Upper lobe of right lung (tissue), 1 donor: ENCODE results near the gene SUPT20HL2. TPM values are rescaled to one million over a fixed set of nuclear protein-coding genes. Genes with fewer than 3 reads are reported as not detected.

Source experiments
- ATAC-seq: fragments of 200-7000 bp; cut with Tn5 transposase; one replicate; pipeline ENCODE4 v1.9.1; 2020; ENCODE audit warnings: mild to moderate bottlenecking, moderate library complexity
- DNase-seq: peaks from one replicate; pipeline ENCODE4 v3.0.0-alpha.2; 2020
- H3K27ac ChIP-seq: fragments of 200-600 bp; one replicate; pipeline ENCODE4 v1.8.0; 2022
- H3K27me3 ChIP-seq: fragments of 200-600 bp; one replicate; pipeline ENCODE4 v1.8.0; 2022; ENCODE audit warnings: mild to moderate bottlenecking
- H3K36me3 ChIP-seq: fragments of 200-600 bp; one replicate; pipeline ENCODE4 v1.8.0; 2022
- H3K4me1 ChIP-seq: fragments of 200-600 bp; one replicate; pipeline ENCODE4 v1.8.0; 2022
- H3K4me3 ChIP-seq: fragments of 200-600 bp; one replicate; pipeline ENCODE4 v1.8.0; 2022; ENCODE audit warnings: mild to moderate bottlenecking
- H3K9me3 ChIP-seq: fragments of 200-600 bp; one replicate; pipeline ENCODE4 v1.8.0; 2022
- CTCF ChIP-seq: fragments of 200-600 bp; IDR thresholded peaks from one replicate; pipeline ENCODE4 v1.8.0; 2022; ENCODE audit warnings: antibody characterized with exemption
- intact Hi-C: fragments of 100-400 bp; cut with DNase I; formaldehyde crosslinking; loops from one replicate; pipeline ENCODE4 v1.11.0; 2022
- total RNA-seq: library from RNA; stranded (reverse); fragmentation: NEBNext Ultra II Directional; extraction: Animal tissue kit (Norgen Biotek cat#: 25700); gene quantifications from one replicate; pipeline ENCODE4 v1.2.1, GENCODE V29; 2021
- donor health status: DM: no; HTN: yes; CAD: no; lungs with severe emphysema.

Gene SUPT20HL2
- total RNA-seq, 1 donor from 2014 or later = not detected

GRCh38 chrX:24347881-24348280 is 34.0 kb upstream of the SUPT20HL2 start:
- Histone ChIP-seq H3K36me3 (no peaks in the 10 kb centered on the region), H3K4me3 (no peak overlapping the region), H3K9me3 (no peaks in the 10 kb centered on the region), H3K27ac (no peak overlapping the region), H3K4me1 (no peaks in the 10 kb centered on the region), H3K27me3 (no peaks in the 10 kb centered on the region)
- intact Hi-C loops = no loop called here
- DNase-seq (no peak), ATAC-seq (no peak)
- TF ChIP-seq CTCF = no peak

- ATAC-seq = no peak
- intact Hi-C loops = no loop called here
- Histone ChIP-seq H3K9me3 (no peaks in the 10 kb centered on the region), H3K36me3 (no peaks in the 10 kb centered on the region), H3K27me3 (no peaks in the 10 kb centered on the region), H3K4me1 (no peaks in the 10 kb centered on the region), H3K4me3 (no peak overlapping the region), H3K27ac (no peak overlapping the region)
- TF ChIP-seq CTCF = no peak
- no peak for DNase-seq
Measured at GRCh38 chrX:24343719-24344118, 29.9 kb upstream of the SUPT20HL2 start.

DNA sequence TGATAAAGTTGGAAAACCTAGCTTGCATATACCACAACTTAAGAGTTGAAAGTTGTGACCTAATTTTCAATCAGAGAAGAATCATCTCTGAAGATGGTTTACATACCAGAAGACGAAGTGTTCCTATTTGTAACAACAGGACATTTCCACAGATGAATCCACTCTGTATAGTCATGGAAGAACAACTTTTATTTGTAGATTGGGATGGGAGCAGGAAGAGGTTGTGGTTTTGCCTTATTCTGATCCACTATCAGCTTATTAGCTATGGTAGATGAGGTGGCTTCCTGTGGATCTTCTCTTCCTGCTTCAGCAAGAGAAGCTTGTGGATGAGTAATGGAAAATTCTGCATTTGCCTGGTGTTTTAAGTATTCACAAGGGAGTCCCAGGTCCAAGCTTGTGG is 27.9 kb upstream of the SUPT20HL2 start:
- H3K27me3 ChIP-seq = no peaks in the 10 kb centered on the region
- H3K36me3 ChIP-seq = no peaks in the 10 kb centered on the region
- no peaks in the 10 kb centered on the region for H3K4me1 ChIP-seq
- DNase-seq (no peak), ATAC-seq (no peak)
- no peak for TF ChIP-seq CTCF
- no peak overlapping the region for H3K27ac ChIP-seq
- no peaks in the 10 kb centered on the region for H3K9me3 ChIP-seq
- intact Hi-C loops = no loop called here
- no peak overlapping the region for H3K4me3 ChIP-seq

- TF ChIP-seq CTCF = no peak
- no peak overlapping the region for H3K27ac ChIP-seq
Measured at GRCh38 chrX:24340501-24340900, 26.6 kb upstream of the SUPT20HL2 start.

DNA sequence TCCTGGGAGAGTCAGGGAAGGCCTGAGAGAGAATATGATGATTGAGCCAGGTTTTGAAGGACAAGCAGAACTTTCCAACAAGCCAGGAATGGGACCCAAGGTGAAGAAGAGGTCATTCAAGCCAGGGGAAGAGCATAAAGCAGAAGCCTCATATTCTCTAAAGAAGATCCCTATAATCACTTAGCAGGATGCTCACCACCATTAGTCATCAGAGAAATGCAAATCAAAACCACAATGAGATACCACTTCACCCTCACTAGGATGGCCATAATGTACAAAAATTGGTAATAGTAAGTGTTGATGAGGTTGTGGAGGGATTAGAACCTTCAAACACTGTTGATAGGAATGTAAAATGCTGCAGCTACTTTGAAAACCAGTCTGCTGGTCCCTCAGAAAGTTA is 26.0 kb upstream of the SUPT20HL2 start:
- intact Hi-C loops = no loop called here
- H3K27me3 ChIP-seq = no peaks in the 10 kb centered on the region
- no peaks in the 10 kb centered on the region for H3K36me3 ChIP-seq
- ATAC-seq = no peak
- DNase-seq = no peak
- no peak overlapping the region for H3K4me3 ChIP-seq
- no peaks in the 10 kb centered on the region for H3K9me3 ChIP-seq
- H3K4me1 ChIP-seq = no peaks in the 10 kb centered on the region
- TF ChIP-seq CTCF = no peak
- H3K27ac ChIP-seq = no peak overlapping the region

More at GRCh38 chrX:24340501-24340900, 26.6 kb upstream of the SUPT20HL2 start:
- Histone ChIP-seq H3K36me3 (no peaks in the 10 kb centered on the region), H3K9me3 (no peaks in the 10 kb centered on the region), H3K27me3 (no peaks in the 10 kb centered on the region), H3K4me3 (no peak overlapping the region), H3K4me1 (no peaks in the 10 kb centered on the region)
- ATAC-seq (no peak), DNase-seq (no peak)
- intact Hi-C loops = no loop called here

GRCh38 chrX:24335871-24336270 is 22.0 kb upstream of the SUPT20HL2 start:
- no peaks in the 10 kb centered on the region for H3K9me3 ChIP-seq
- no peaks in the 10 kb centered on the region for H3K36me3 ChIP-seq
- no peaks in the 10 kb centered on the region for H3K4me1 ChIP-seq
- no peak overlapping the region for H3K27ac ChIP-seq
- no peaks in the 10 kb centered on the region for H3K27me3 ChIP-seq
- no peak for DNase-seq
- TF ChIP-seq CTCF = no peak
- no peak for ATAC-seq
- intact Hi-C loops = no loop called here
- no peak overlapping the region for H3K4me3 ChIP-seq
